RWPE1 (cell line): ENCODE results near the gene ENDOU.

Experiments used
- CTCF ChIA-PET: fragments of 350-600 bp; sonication (Branson Sonifier 250); formaldehyde crosslinking; extraction: SDS; loops from one replicate; lab custom pipeline; 2021; lab: Yijun Ruan, JAX
- POLR2A ChIA-PET: fragments of 400-600 bp; formaldehyde crosslinking; extraction: SDS; loops from one replicate; lab custom pipeline; 2020; ENCODE audit warnings: antibody characterized with exemption; ENCODE audit not compliant: low non-redundant PET; lab: Yijun Ruan, JAX
- DNase-seq: peaks from one replicate; pipeline ENCODE4 v3.0.0; 2012; ENCODE audit warnings: low spot score
- H3K27ac ChIP-seq: fragments of 450-650 bp; 2 replicates; pipeline ENCODE4 v1.5.1; 2017
- CTCF ChIP-seq: fragments of 450-650 bp; conservative IDR thresholded peaks from 2 replicates; pipeline ENCODE4 v1.5.1; 2017; ENCODE audit warnings: low read depth, mild to moderate bottlenecking

ENDOU gene

GRCh38 chr12:47754126-47754525 is 28.8 kb upstream of the ENDOU start:
- TF ChIP-seq CTCF, result no peak
- POLR2A ChIA-PET, result interaction anchor here (1.0 kb wide), 1 partner anchor 26 kb away, joined by 3 read pairs; no protein-coding TSS in a partner anchor
- CTCF ChIA-PET, result interaction anchor here (0.7 to 5.2 kb wide), 4 partner anchors 11 to 788 kb away, joined by 3 to 36 read pairs (median 14); partner anchors contain the start of gene SLC48A1
- peak; percentile 63 for DNase-seq
- H3K27ac ChIP-seq, result peak overlapping the region; percentile 93

- no peak for TF ChIP-seq CTCF
- DNase-seq, result peak; percentile 48
- CTCF ChIA-PET, result interaction anchor here (0.7 to 5.2 kb wide), 3 partner anchors 10 to 789 kb away, joined by 3 to 36 read pairs (median 23); no protein-coding TSS in a partner anchor
- peak overlapping the region; percentile 93 for H3K27ac ChIP-seq
- POLR2A ChIA-PET, result interaction anchor here (1.0 kb wide), 1 partner anchor 27 kb away, joined by 3 read pairs; no protein-coding TSS in a partner anchor
Observed at GRCh38 chr12:47753021-47754001, 28.0 kb upstream of the ENDOU start.

GRCh38 chr12:47752552-47752951 is 27.3 kb upstream of the ENDOU start:
- H3K27ac ChIP-seq, result peak overlapping the region; percentile 93
- ChIA-PET POLR2A (no interaction called here), CTCF (interaction anchor here (5.2 kb wide), 1 partner anchor 10 kb away, joined by 36 read pairs; no protein-coding TSS in a partner anchor)
- TF ChIP-seq CTCF, result no peak
- peak; percentile 83 for DNase-seq

- TF ChIP-seq CTCF, result no peak
- ChIA-PET CTCF (interaction anchor here (0.9 to 5.2 kb wide), 2 partner anchors 9 to 20 kb away, joined by 3 to 36 read pairs; no protein-coding TSS in a partner anchor), POLR2A (no interaction called here)
- no peak for DNase-seq
- H3K27ac ChIP-seq, result peak overlapping the region; percentile 93
Observed at GRCh38 chr12:47752121-47752520, 26.8 kb upstream of the ENDOU start.

GRCh38 chr12:47751561-47751960 is 26.3 kb upstream of the ENDOU start:
- ChIA-PET POLR2A (no interaction called here), CTCF (interaction anchor here (0.9 kb wide), 1 partner anchor 21 kb away, joined by 3 read pairs; no protein-coding TSS in a partner anchor)
- DNase-seq, result no peak
- no peak for TF ChIP-seq CTCF
- H3K27ac ChIP-seq, result peak overlapping the region; percentile 93

GRCh38 chr12:47750916-47751470 is 25.7 kb upstream of the ENDOU start:
- POLR2A ChIA-PET, result no interaction called here
- TF ChIP-seq CTCF, result no peak
- CTCF ChIA-PET, result interaction anchor here (0.9 kb wide), 1 partner anchor 21 kb away, joined by 3 read pairs; no protein-coding TSS in a partner anchor
- DNase-seq, result no peak
- H3K27ac ChIP-seq, result peak overlapping the region; percentile 93
